Stimulated activated CD4-positive, alpha-beta T cell treated with anti-CD3 and anti-CD28 coated beads, Interleukin-1b, Interleukin-23, amount 100 ng/mL, for 4 hours (primary cell): ENCODE results near the gene MTPN.

ENCODE experiments used
- DNase-seq, 2 donors: peaks; one replicate each; pipeline ENCODE4 v3.0.0-alpha.2; 2020; ENCODE audit warnings: low read depth in 2 of 2

Gene MTPN

GRCh38 chr7:135924302-135924701 lies 52.9 kb downstream of the MTPN start:
- no peak for DNase-seq

- DNase-seq: no peak
These were observed 54.9 kb downstream of the MTPN start for GRCh38 chr7:135922263-135922662.

DNA sequence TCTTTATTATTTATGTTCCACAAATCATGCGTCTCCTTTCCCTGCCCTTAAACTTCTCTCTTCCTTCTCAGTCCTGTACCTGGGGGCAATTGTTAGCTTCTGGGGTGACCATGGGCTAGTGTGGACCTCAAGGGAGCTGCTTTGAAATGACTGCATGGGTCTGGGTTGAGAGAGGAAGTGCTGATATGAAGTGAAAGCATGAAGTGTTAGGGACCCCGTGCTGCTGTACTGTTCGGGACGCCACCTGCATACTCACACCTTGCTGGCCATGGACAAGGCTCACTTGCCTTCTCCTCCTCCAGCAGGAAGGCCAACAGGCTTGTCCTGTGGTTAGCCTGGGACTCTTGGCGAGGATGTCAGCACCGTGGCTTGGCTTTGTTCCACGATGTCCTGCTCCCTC lies 56.7 kb downstream of the MTPN start:
- no peak for DNase-seq

DNA sequence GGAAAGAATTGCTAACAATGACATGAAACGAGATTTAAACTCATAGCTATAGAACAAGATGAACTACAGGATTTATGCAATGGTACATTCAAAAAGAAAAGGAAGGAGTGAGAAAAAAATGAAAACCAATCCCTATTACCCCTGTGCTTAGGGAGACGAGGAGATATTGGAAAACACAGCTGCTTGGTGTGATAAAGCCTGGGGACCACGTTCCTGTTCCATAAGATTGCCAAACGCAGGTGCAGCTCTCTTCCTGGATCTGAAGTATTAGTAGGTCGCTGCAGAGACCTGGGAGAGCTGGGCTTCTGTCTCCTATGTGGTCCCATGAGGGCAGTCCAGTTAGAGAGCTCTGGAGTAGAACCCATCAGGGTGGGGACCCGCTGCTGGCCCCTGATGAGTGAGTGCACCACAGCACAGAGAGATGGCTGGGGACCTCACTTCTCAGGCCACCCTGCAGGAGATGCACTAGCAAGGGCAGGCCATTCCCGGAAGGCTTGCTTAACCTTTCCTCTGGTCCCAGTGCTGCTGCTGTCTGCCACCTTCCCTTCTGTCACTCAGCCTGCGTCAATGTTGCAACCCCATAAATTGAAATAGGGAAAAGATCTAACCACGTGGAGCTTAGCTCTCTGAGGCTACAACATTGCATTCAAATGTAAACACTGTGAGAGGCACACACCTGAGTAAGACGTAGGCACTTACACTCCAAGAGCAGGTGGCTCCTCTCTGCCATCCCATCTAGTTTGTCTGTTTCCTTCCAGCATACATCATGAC lies 57.9 kb downstream of the MTPN start:
- DNase-seq: no peak

- DNase-seq: no peak
These were observed 59.0 kb downstream of the MTPN start for GRCh38 chr7:135918134-135918533.

DNA sequence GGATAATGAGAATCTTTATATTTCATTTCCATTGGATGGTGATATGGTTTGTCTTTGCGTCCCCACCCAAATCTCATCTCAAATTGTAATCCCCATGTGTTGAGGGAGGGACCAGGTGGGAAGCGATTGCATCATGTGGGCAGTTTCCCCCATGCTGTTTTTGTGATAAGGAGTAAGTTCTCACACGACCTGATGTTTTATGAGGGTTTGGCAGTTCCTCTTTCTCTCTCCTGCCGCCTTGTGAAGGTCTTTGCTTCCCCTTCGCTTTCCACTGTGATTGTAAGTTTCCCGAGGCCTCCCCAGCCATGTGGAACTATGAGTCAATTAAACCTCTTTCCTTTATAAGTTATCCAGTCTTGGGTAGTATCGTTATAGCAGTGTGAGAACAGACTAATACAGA lies 59.4 kb downstream of the MTPN start:
- no peak for DNase-seq

DNA sequence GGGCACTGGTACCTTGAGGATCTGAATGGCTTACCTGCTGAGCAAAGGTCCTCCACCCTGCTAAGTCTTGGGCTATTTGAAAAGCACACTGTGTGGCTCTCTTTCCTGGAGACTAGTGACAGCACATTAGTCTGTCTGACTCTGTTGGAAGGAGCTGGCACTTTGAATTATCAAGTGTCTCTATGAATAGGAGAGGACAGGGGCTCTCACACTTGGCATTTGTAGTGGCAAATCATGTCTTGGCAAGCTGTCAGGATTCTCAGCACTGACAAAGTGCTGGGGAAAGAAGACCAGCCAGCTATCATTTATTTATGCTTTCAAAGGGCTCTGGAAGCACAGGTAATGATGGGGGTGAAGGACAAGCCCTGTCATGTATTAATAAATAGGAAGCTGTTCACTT lies 62.8 kb downstream of the MTPN start:
- DNase-seq: no peak

GRCh38 chr7:135913404-135913803 lies 63.8 kb downstream of the MTPN start:
- no peak for DNase-seq

GRCh38 chr7:135911099-135911498 lies 66.1 kb downstream of the MTPN start:
- DNase-seq: no peak

- DNase-seq: no peak
These were observed 66.6 kb downstream of the MTPN start for GRCh38 chr7:135910393-135911036.

- DNase-seq: no peak
These were observed 71.3 kb downstream of the MTPN start for GRCh38 chr7:135905858-135906257.

GRCh38 chr7:135905355-135905754 lies 71.8 kb downstream of the MTPN start:
- no peak for DNase-seq

DNA sequence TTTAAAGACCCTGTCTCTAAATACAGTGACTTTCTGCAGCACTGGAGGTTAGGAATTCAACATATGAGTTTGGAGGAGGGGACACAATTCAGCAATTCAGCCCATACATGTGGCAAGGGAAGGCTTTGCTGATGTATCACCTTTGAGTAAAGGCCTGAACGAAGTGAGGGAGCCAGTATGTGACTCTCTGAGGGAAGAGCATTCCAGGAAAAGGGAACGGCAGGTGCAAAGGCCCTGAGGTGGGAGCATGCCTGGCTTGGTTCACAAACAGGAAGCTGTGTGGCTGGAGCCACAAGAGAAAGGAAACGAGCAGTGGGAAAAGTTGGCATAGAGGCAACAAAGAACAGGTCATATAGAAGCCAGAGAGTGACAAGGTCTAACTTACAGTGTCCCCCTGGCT lies 72.9 kb downstream of the MTPN start:
- DNase-seq: no peak

- no peak for DNase-seq
These were observed 75.3 kb downstream of the MTPN start for GRCh38 chr7:135901585-135902540.

DNA sequence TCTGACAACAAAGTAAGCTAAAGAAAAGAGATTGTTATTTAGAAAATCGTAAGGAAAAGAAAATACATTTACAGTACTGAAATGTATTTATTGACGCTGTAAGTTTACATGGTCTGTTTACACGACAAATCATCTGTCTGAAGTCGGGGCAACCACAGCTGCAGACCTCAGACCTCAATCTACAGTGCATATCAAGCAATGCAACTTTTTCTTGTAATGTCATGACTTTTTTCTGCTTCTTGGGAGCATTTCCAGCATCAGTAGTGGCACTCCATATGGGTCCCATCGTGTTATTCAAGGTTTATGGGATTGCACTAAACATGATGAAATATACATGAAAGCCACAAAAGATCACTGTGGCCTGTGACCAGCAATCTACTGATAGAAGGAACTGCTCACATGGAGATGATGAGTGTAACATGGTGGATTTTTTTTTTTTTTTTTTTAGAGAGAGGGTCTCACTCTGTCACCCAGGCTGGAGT lies 77.1 kb downstream of the MTPN start:
- DNase-seq: no peak

DNA sequence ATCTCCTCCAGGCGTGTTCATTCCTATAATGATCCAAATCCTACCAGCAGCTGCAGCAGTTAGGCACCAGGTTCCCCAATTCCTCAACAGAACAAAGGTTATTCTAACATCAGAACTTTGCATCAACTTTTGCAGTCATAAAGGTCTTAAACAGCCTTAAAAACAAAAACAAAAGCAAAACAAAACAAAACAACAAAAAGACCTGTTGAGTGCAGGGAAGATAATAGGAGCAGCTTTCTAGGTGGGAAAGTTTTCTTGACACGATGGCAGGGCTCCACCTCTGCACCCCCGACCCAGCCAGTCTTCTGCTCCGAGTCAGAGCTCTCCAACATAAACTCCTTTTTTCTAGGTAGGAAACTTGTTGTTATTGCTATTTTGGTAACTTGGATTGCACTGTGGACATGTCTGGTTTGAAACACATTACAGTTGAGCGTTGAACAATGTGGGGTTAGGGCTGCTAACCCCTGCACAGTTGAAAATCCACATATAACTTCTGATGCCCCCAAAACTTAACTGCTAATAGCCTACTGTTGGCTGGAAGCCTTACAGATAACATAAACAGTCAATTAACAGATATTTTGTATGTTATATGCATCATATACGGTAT lies 77.6 kb downstream of the MTPN start:
- no peak for DNase-seq

GRCh38 chr7:135898226-135898625 lies 78.9 kb downstream of the MTPN start:
- DNase-seq: no peak

DNA sequence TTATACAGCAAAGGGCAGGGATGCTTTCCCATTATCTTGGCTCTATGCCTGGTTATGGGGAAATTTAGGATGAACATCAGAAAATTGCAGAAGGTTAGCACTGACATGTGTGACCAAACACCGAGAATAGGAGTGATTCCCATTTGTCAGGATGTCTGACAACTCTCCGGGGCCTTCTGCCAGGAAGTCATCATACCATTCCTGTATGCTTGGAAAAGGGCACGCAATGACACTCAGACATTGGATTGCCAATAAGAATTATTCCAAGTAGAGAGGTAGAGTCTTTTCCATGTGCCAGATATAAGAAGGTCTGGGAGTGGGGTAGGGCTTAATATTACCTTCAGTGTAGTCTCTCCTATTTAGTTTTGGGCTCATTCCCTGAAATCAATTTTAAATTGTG lies 82.3 kb downstream of the MTPN start:
- DNase-seq: no peak

- DNase-seq: no peak
These were observed 87.3 kb downstream of the MTPN start for GRCh38 chr7:135889823-135890222.

GRCh38 chr7:135888740-135889139 lies 88.4 kb downstream of the MTPN start:
- no peak for DNase-seq

DNA sequence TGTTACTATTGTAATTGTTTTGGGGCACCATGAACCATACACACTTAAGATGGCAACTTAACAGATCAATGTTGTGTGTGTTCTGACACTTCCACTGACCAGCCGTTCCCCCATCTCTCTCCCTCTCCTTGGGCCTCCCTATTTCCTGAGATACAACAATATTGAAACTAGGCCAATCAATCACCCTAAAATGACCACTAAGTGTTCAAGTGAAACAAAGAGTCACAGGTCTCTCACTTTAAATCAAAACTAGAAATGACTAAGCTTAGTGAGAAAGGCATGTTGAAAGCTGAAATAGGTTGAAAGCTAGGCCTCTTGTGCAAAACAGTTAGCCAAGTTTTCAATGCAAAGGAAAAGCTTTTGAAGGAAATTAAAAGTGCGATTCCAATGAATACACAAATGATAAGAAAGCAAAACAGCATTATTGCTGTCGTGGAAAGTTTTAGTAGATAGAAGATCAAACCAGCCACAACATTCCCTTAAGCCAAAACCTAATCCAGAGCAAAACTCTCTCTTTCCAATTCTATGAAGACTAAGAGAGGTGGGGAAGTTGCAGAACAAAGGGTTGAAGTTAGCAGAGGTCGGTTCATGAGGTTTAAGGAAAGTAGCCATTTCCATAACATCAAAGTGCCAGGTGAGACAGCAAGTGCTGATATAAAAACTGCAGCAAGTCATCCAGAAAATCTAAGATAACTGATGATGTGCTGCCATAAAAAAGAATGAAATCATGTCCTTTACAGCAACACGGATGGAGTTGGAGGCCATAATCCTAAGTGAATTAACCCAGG lies 90.6 kb downstream of the MTPN start:
- no peak for DNase-seq
